ENCODE results near the gene STPG2.

Gene STPG2

GRCh38 chr4:98143001-98143899 is at the start of gene STPG2:
Gene STPG2, minus strand, starts transcription at chr4:98143476.
- DNase-seq, result peak; percentile 91

GRCh38 chr4:98185279-98185678 is 42.0 kb upstream of the STPG2 start:
- DNase-seq, result no peak

GRCh38 chr4:98181809-98182208 is 38.5 kb upstream of the STPG2 start:
- DNase-seq, result no peak

GRCh38 chr4:98179951-98180350 is 36.7 kb upstream of the STPG2 start:
- DNase-seq, result no peak

GRCh38 chr4:98176531-98176930 is 33.3 kb upstream of the STPG2 start:
- DNase-seq, result no peak

GRCh38 chr4:98170035-98170434 is 26.8 kb upstream of the STPG2 start:
- DNase-seq, result no peak

GRCh38 chr4:98166731-98167041 is 23.4 kb upstream of the STPG2 start:
- no peak for DNase-seq

GRCh38 chr4:98166025-98166730 is 22.9 kb upstream of the STPG2 start:
- DNase-seq, result peak; percentile 53

GRCh38 chr4:98162696-98163095 is 19.4 kb upstream of the STPG2 start:
- no peak for DNase-seq

GRCh38 chr4:98151145-98151924 is 8.1 kb upstream of the STPG2 start:
- no peak for DNase-seq

- DNase-seq, result peak; percentile 39
These were observed 7.0 kb upstream of the STPG2 start for GRCh38 chr4:98150092-98150761.

GRCh38 chr4:98148856-98149255 is 5.6 kb upstream of the STPG2 start:
- no peak for DNase-seq

GRCh38 chr4:98126141-98126540 is 17.1 kb downstream of the STPG2 start:
- no peak for DNase-seq

- DNase-seq, result no peak
These were observed 17.7 kb downstream of the STPG2 start for GRCh38 chr4:98125585-98125984.

- DNase-seq, result no peak
These were observed 25.9 kb downstream of the STPG2 start for GRCh38 chr4:98117363-98117762.

GRCh38 chr4:98113012-98113411 is 30.3 kb downstream of the STPG2 start:
- no peak for DNase-seq

- DNase-seq, result no peak
These were observed 32.3 kb downstream of the STPG2 start for GRCh38 chr4:98110929-98111328.

- no peak for DNase-seq
These were observed 33.1 kb downstream of the STPG2 start for GRCh38 chr4:98110214-98110613.

GRCh38 chr4:98102660-98103059 is 40.6 kb downstream of the STPG2 start:
- DNase-seq, result no peak

GRCh38 chr4:98101988-98102387 is 41.3 kb downstream of the STPG2 start:
- DNase-seq, result no peak

GRCh38 chr4:98098764-98099163 is 44.5 kb downstream of the STPG2 start:
- DNase-seq, result no peak

GRCh38 chr4:98094118-98094517 is 49.2 kb downstream of the STPG2 start:
- DNase-seq, result no peak

GRCh38 chr4:98093662-98094061 is 49.6 kb downstream of the STPG2 start:
- no peak for DNase-seq

Measured in kidney glomerular epithelial cell (primary cell).